AG04450 (cell line): ENCODE measurements around the gene SUGT1. TPM values are rescaled to one million over a fixed set of nuclear protein-coding genes. Genes with fewer than 3 reads are reported as not detected.
"Not testable (repeated sequence)": the region's sequence is repeated elsewhere in the genome, so short reads cannot be mapped to it uniquely, and the experiment has no call there.

ENCODE experiments used
- CTCF ChIA-PET: fragments of 300-600, 350-600 bp; formaldehyde crosslinking; extraction: SDS; loops from one replicate; lab custom pipeline; 2022; ENCODE audit warnings: antibody characterized with exemption, inconsistent platforms; lab: Charles Lee
- POLR2A ChIA-PET: fragments of 350-600 bp; formaldehyde crosslinking; extraction: SDS; loops from one replicate; lab custom pipeline; 2021; ENCODE audit warnings: antibody characterized with exemption, inconsistent platforms; lab: Yijun Ruan, JAX
- DNase-seq: peaks from one replicate; pipeline ENCODE4 v3.0.0-alpha.2; 2011; ENCODE audit warnings: low read depth, low spot score
- H3K27ac ChIP-seq: one replicate; pipeline ENCODE4 v1.5.1; 2012; ENCODE audit warnings: low read depth, low read length, control low read depth
- H3K27me3 ChIP-seq: one replicate; pipeline ENCODE4 v1.6.0; 2012; ENCODE audit warnings: low read length; ENCODE audit not compliant: control insufficient read depth, insufficient read depth
- H3K4me3 ChIP-seq: 2 replicates; pipeline ENCODE4 v1.5.1; 2011; ENCODE audit warnings: mild to moderate bottlenecking, low read depth, low read length, control low read depth
- H3K9me3 ChIP-seq: 2 replicates; pipeline ENCODE4 v1.5.1; 2012; ENCODE audit warnings: low read length; ENCODE audit not compliant: control insufficient read depth, insufficient read depth
- CTCF ChIP-seq: IDR thresholded peaks from 2 replicates; pipeline ENCODE4 v1.5.1; 2011; ENCODE audit warnings: low read depth, low read length, control low read depth, inconsistent platforms
- polyA plus RNA-seq: library from polyadenylated mRNA; depleted of rRNA; stranded (reverse); fragments of >200 nt; gene quantifications from 2 replicates; pipeline ENCODE4 v1.2.3, GENCODE V29; 2011

Gene SUGT1
- polyA plus RNA-seq, 1 experiment: 64.8 TPM

- TF ChIP-seq CTCF: 0 out of 2 replicates have a peak, but pooled peaks have one; percentile 3
- H3K9me3 ChIP-seq: no peaks in the 10 kb centered on the region
- no peak overlapping the region for H3K27ac ChIP-seq
- no peak overlapping the region for H3K4me3 ChIP-seq
- no peaks in the 10 kb centered on the region for H3K27me3 ChIP-seq
- POLR2A ChIA-PET: no interaction called here
- no peak for DNase-seq
- CTCF ChIA-PET: no interaction called here
Measured at GRCh38 chr13:52669677-52670076, 17.0 kb downstream of the SUGT1 start.

GRCh38 chr13:52670726-52671125 lies 18.1 kb downstream of the SUGT1 start:
- Histone ChIP-seq H3K27ac (no peak overlapping the region), H3K9me3 (no peaks in the 10 kb centered on the region), H3K4me3 (no peak overlapping the region), H3K27me3 (no peaks in the 10 kb centered on the region)
- no peak for DNase-seq
- CTCF ChIA-PET: interaction anchor here (1.1 kb wide), 1 partner anchor 69 kb away, joined by 4 read pairs; no protein-coding TSS in a partner anchor
- POLR2A ChIA-PET: no interaction called here
- no peak for TF ChIP-seq CTCF

- ChIA-PET CTCF (no interaction called here), POLR2A (no interaction called here)
- Histone ChIP-seq H3K4me3 (no peak overlapping the region), H3K9me3 (no peaks in the 10 kb centered on the region), H3K27me3 (no peaks in the 10 kb centered on the region), H3K27ac (no peak overlapping the region)
- DNase-seq: no peak
- no peak for TF ChIP-seq CTCF
Measured at GRCh38 chr13:52673465-52673864, 20.8 kb downstream of the SUGT1 start.

- ChIA-PET POLR2A (no interaction called here), CTCF (interaction anchor here (1.0 to 3.9 kb wide), 2 partner anchors 13 to 291 kb away, joined by 3 to 24 read pairs; no protein-coding TSS in a partner anchor)
- Histone ChIP-seq H3K9me3 (no peaks in the 10 kb centered on the region), H3K4me3 (no peak overlapping the region), H3K27me3 (no peaks in the 10 kb centered on the region), H3K27ac (no peak overlapping the region)
- no peak for TF ChIP-seq CTCF
- DNase-seq: no peak
Measured at GRCh38 chr13:52677823-52678222, 25.2 kb downstream of the SUGT1 start.

GRCh38 chr13:52685806-52686205 lies 33.2 kb downstream of the SUGT1 start:
- DNase-seq, H3K9me3 ChIP-seq, H3K27me3 ChIP-seq, CTCF ChIA-PET, H3K27ac ChIP-seq, POLR2A ChIA-PET, H3K4me3 ChIP-seq: not testable (repeated sequence)

- Histone ChIP-seq H3K9me3 (no peaks in the 10 kb centered on the region), H3K27me3 (no peaks in the 10 kb centered on the region), H3K27ac (no peak overlapping the region), H3K4me3 (no peak overlapping the region)
- no peak for DNase-seq
- no peak for TF ChIP-seq CTCF
- ChIA-PET POLR2A (no interaction called here), CTCF (interaction anchor here (0.9 to 1.2 kb wide), 2 partner anchors 21 to 29 kb away, joined by 3 to 4 read pairs; no protein-coding TSS in a partner anchor)
Measured at GRCh38 chr13:52686376-52686775, 33.7 kb downstream of the SUGT1 start.
